HepG2 (cell line): ENCODE data around the gene HIPK4. TPM values are rescaled to one million over a fixed set of nuclear protein-coding genes. Genes with fewer than 3 reads are reported as not detected.

Experiments
- ARNT2 ChIP-seq: sonication (generic); formaldehyde crosslinking; IDR thresholded peaks from 2 replicates; pipeline ENCODE4 v1.8.0; 2022; ENCODE audit warnings: mild to moderate bottlenecking, low read depth, missing genetic modification reagents, moderate library complexity
- CSRNP2 ChIP-seq: sonication (generic); formaldehyde crosslinking; conservative IDR thresholded peaks from 2 replicates; pipeline ENCODE4 v1.8.0; 2022; ENCODE audit warnings: low read depth, missing genetic modification reagents
- FOSL1 ChIP-seq: sonication (generic); formaldehyde crosslinking; IDR thresholded peaks from 2 replicates; pipeline ENCODE4 v1.9.0; 2021; ENCODE audit warnings: missing genetic modification reagents, borderline replicate concordance
- GABPA ChIP-seq, 2 experiments: IDR thresholded peaks; 2 replicates each; pipeline ENCODE4 v1.6.1; 2011 to 2016; ENCODE audit warnings: low read depth in 2 of 2, low read length in 1 of 2, missing biosample characterization in 1 of 2, missing genetic modification characterization in 1 of 2
- PBX3 ChIP-seq: sonication (generic); formaldehyde crosslinking; IDR thresholded peaks from 2 replicates; pipeline ENCODE4 v1.8.1; 2023; ENCODE audit warnings: missing genetic modification reagents, inconsistent platforms, borderline replicate concordance
- SMC3 ChIP-seq: IDR thresholded peaks from 2 replicates; pipeline ENCODE4 v1.6.1; 2011; ENCODE audit warnings: low read length, improper control_type of control experiment
- ZNF430 ChIP-seq: sonication (generic); formaldehyde crosslinking; IDR thresholded peaks from 2 replicates; pipeline ENCODE4 v1.9.0; 2021; ENCODE audit warnings: mild to moderate bottlenecking, missing genetic modification reagents
- ZNF572 ChIP-seq: sonication (generic); formaldehyde crosslinking; IDR thresholded peaks from 2 replicates; pipeline ENCODE4 v1.5.1; 2020; ENCODE audit warnings: mild to moderate bottlenecking, missing genetic modification reagents
- ZNF615 ChIP-seq: sonication (generic); formaldehyde crosslinking; IDR thresholded peaks from 2 replicates; pipeline ENCODE4 v1.5.0; 2020; ENCODE audit warnings: mild to moderate bottlenecking, missing genetic modification reagents, borderline replicate concordance
- polyA plus RNA-seq, 8 experiments: library from polyadenylated mRNA; depleted of rRNA in 3 of 8; stranded (reverse) in 7 of 8; unstranded in 1 of 8; fragments of >200 nt; fragmentation: Illumina TruSeq in 4 of 8; extraction: Trizol in 4 of 8; gene quantifications; 2 replicates each; pipeline versions ENCODE4 v1.2.1 to v1.2.3, GENCODE V29; 2011 to 2016; ENCODE audit warnings: low read depth in 4 of 8, missing spikeins in 1 of 8, mixed read lengths in 1 of 8; ENCODE audit not compliant: insufficient read depth in 1 of 8
- total RNA-seq, 5 experiments: library from RNA; depleted of rRNA; stranded (reverse); fragments of >200 nt; fragmentation: Illumina TruSeq; extraction: Trizol; gene quantifications; 2 replicates each; pipeline ENCODE4 v1.2.3, GENCODE V29; 2016; ENCODE audit warnings: low read depth in 1 of 5
- TF ChIP-seq, protein P1 (sequence below): sonication (generic); formaldehyde crosslinking; IDR thresholded peaks from 2 replicates; pipeline ENCODE4 v1.4.0; 2020; ENCODE audit warnings: missing genetic modification reagents
- TF ChIP-seq, protein P2 (sequence below): sonication (generic); formaldehyde crosslinking; IDR thresholded peaks from 2 replicates; pipeline ENCODE4 v1.4.0; 2020; ENCODE audit warnings: mild to moderate bottlenecking, missing genetic modification reagents
- TF ChIP-seq, protein P3 (sequence below): sonication (generic); formaldehyde crosslinking; IDR thresholded peaks from 2 replicates; pipeline ENCODE4 v1.8.0; 2023; ENCODE audit warnings: mild to moderate bottlenecking, missing genetic modification reagents
- TF ChIP-seq, protein P4 (sequence below): sonication (generic); formaldehyde crosslinking; IDR thresholded peaks from 2 replicates; pipeline ENCODE4 v1.5.0; 2020; ENCODE audit warnings: mild to moderate bottlenecking, missing genetic modification reagents, borderline replicate concordance

The HIPK4 gene
- total and polyA plus RNA-seq, 2 of the 13 experiments (the other 11 are each of a cell fraction or from before 2014, with no cell fraction given) = 0.03 TPM; not detected in 1

DNA sequence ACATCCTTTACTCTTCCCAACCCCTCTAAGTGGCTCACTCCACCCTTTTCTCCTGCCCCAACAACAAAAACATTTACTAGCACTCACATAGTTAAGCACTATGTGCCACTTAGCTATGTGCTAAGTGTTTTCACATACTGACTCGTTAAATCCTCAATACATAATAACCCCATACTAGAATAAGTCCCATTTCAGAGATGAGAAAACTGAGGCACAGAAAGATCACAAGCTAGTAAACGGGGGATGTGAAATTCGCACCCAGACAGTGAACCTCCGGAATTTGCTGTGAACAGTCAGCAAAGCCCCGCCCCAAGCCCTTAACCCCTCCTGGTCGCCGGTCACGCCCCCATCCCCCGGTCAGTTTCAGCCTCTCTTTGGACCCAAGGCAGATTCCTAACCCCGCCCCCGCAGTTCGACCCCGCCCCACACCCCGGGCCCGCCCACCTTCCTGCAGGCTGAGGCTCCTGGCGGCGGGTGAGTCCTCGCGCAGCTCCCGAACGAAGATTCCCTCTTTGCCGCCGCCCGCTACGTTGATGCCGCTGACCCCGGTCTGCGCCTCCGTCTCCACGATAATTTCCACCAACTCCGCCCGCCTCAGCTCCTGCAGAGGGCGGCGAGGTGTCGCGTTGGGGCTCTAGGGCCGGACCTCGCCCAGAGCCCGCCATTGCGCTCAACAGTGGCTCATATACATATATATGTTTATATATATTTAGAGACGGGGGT, 13.4 kb upstream of the HIPK4 start (continued):
- TF ChIP-seq, protein P1, sequence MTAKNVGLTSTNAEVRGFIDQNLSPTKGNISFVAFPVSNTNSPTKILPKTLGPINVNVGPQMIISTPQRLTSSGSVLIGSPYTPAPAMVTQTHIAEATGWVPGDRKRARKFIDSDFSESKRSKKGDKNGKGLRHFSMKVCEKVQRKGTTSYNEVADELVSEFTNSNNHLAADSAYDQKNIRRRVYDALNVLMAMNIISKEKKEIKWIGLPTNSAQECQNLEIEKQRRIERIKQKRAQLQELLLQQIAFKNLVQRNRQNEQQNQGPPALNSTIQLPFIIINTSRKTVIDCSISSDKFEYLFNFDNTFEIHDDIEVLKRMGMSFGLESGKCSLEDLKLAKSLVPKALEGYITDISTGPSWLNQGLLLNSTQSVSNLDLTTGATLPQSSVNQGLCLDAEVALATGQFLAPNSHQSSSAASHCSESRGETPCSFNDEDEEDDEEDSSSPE (CRISPR knock-in tag) = peak; percentile 34; the same call in 1 of the 2 replicates
- TF ChIP-seq SMC3 (no peak), ARNT2 (CRISPR knock-in tag) (no peak), ZNF615 (CRISPR knock-in tag) (no peak), CSRNP2 (CRISPR knock-in tag) (no peak), ZNF430 (CRISPR knock-in tag) (no peak), PBX3 (CRISPR knock-in tag) (no peak), FOSL1 (no peak), ZNF572 (no peak), GABPA (IDR thresholded peaks at IDR 0.05; ENCODE audit: low read depth, low read length) (no peak), GABPA (CRISPR knock-in tag; IDR thresholded peaks at IDR 0.05; ENCODE audit: low read depth) (no peak)
- TF ChIP-seq, protein P2, sequence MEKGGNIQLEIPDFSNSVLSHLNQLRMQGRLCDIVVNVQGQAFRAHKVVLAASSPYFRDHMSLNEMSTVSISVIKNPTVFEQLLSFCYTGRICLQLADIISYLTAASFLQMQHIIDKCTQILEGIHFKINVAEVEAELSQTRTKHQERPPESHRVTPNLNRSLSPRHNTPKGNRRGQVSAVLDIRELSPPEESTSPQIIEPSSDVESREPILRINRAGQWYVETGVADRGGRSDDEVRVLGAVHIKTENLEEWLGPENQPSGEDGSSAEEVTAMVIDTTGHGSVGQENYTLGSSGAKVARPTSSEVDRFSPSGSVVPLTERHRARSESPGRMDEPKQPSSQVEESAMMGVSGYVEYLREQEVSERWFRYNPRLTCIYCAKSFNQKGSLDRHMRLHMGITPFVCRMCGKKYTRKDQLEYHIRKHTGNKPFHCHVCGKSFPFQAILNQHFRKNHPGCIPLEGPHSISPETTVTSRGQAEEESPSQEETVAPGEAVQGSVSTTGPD = no peak
- TF ChIP-seq, protein P3, sequence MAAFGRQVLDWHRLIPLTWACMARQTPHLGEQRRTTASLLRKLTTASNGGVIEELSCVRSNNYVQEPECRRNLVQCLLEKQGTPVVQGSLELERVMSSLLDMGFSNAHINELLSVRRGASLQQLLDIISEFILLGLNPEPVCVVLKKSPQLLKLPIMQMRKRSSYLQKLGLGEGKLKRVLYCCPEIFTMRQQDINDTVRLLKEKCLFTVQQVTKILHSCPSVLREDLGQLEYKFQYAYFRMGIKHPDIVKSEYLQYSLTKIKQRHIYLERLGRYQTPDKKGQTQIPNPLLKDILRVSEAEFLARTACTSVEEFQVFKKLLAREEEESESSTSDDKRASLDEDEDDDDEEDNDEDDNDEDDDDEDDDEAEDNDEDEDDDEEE (CRISPR knock-in tag) = no peak
- TF ChIP-seq, protein P4, sequence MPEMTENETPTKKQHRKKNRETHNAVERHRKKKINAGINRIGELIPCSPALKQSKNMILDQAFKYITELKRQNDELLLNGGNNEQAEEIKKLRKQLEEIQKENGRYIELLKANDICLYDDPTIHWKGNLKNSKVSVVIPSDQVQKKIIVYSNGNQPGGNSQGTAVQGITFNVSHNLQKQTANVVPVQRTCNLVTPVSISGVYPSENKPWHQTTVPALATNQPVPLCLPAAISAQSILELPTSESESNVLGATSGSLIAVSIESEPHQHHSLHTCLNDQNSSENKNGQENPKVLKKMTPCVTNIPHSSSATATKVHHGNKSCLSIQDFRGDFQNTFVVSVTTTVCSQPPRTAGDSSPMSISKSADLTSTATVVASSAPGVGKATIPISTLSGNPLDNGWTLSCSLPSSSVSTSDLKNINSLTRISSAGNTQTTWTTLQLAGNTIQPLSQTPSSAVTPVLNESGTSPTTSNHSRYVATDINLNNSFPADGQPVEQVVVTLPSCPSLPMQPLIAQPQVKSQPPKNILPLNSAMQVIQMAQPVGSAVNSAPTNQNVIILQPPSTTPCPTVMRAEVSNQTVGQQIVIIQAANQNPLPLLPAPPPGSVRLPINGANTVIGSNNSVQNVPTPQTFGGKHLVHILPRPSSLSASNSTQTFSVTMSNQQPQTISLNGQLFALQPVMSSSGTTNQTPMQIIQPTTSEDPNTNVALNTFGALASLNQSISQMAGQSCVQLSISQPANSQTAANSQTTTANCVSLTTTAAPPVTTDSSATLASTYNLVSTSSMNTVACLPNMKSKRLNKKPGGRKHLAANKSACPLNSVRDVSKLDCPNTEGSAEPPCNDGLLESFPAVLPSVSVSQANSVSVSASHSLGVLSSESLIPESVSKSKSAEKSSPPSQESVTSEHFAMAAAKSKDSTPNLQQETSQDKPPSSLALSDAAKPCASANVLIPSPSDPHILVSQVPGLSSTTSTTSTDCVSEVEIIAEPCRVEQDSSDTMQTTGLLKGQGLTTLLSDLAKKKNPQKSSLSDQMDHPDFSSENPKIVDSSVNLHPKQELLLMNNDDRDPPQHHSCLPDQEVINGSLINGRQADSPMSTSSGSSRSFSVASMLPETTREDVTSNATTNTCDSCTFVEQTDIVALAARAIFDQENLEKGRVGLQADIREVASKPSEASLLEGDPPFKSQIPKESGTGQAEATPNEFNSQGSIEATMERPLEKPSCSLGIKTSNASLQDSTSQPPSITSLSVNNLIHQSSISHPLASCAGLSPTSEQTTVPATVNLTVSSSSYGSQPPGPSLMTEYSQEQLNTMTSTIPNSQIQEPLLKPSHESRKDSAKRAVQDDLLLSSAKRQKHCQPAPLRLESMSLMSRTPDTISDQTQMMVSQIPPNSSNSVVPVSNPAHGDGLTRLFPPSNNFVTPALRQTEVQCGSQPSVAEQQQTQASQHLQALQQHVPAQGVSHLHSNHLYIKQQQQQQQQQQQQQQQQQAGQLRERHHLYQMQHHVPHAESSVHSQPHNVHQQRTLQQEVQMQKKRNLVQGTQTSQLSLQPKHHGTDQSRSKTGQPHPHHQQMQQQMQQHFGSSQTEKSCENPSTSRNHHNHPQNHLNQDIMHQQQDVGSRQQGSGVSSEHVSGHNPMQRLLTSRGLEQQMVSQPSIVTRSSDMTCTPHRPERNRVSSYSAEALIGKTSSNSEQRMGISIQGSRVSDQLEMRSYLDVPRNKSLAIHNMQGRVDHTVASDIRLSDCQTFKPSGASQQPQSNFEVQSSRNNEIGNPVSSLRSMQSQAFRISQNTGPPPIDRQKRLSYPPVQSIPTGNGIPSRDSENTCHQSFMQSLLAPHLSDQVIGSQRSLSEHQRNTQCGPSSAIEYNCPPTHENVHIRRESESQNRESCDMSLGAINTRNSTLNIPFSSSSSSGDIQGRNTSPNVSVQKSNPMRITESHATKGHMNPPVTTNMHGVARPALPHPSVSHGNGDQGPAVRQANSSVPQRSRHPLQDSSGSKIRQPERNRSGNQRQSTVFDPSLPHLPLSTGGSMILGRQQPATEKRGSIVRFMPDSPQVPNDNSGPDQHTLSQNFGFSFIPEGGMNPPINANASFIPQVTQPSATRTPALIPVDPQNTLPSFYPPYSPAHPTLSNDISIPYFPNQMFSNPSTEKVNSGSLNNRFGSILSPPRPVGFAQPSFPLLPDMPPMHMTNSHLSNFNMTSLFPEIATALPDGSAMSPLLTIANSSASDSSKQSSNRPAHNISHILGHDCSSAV (CRISPR knock-in tag) = no peak
